K562 (cell line): Measurements from ENCODE around the gene DAPK2. TPM values are rescaled to one million over a fixed set of nuclear protein-coding genes. Genes with fewer than 3 reads are reported as not detected.

ENCODE experiments used
- ATAC-seq: fragments of 200-7000 bp; cut with Tn5 transposase; 3 replicates; pipeline ENCODE4 v1.9.1; 2020; ENCODE audit warnings: moderate library complexity
- BruUV-seq: library from RNA; stranded (reverse); fragments of 400-500 nt; replicated peaks from 2 replicates; lab custom pipeline; 2021; lab: Mats Ljungman, UMichigan
- CTCF ChIA-PET: fragments of 300-600 bp; formaldehyde crosslinking; extraction: SDS; loops from one replicate; lab custom pipeline; 2021; ENCODE audit warnings: low intra/inter-chr PET ratio; lab: Yijun Ruan, JAX
- POLR2A ChIA-PET: fragments of 300-600, 350-650 bp; sonication (Branson Sonifier 250); formaldehyde crosslinking; extraction: SDS; loops from one replicate; lab custom pipeline; 2021; ENCODE audit warnings: antibody characterized with exemption, inconsistent platforms; lab: Yijun Ruan, JAX
- DNase-seq, 4 experiments: peaks; one replicate each; pipeline versions ENCODE4 v3.0.0 to v3.0.0-alpha.2; 2011 to 2018; ENCODE audit warnings: low spot score in 3 of 4, mixed read lengths in 3 of 4; ENCODE audit errors: extremely low read depth in 1 of 4
- FAIRE-seq: peaks from 2 replicates; lab custom pipeline; 2011; peaks lifted over from hg19 to GRCh38; lab: Jason Lieb, UNC
- H2AFZ ChIP-seq: 2 replicates; pipeline ENCODE4 v1.6.0; 2011; ENCODE audit warnings: low read depth, low read length, control low read depth, inconsistent platforms
- H3K27ac ChIP-seq: fragments of 200-600 bp; 3 replicates; pipeline ENCODE4 v1.8.0; 2011; ENCODE audit warnings: low read depth, mild to moderate bottlenecking, control low read depth, inconsistent platforms, low read length, moderate library complexity, mixed read lengths; ENCODE audit errors: extremely low read depth
- H3K27me3 ChIP-seq, 2 experiments: fragments of 300-600 bp in 1 of 2; 2 replicates in 1 of 2; 3 replicates in 1 of 2; pipeline versions ENCODE4 v1.6.0 to v1.8.0; 2011; ENCODE audit warnings: inconsistent platforms in 2 of 2, low read length in 2 of 2, mild to moderate bottlenecking in 1 of 2, mixed read lengths in 1 of 2, moderate library complexity in 1 of 2; ENCODE audit not compliant: control insufficient read depth in 2 of 2, insufficient read depth in 2 of 2
- H3K36me3 ChIP-seq: fragments of 300-600 bp; 3 replicates; pipeline ENCODE4 v1.8.0; 2011; ENCODE audit warnings: mild to moderate bottlenecking, low read length, inconsistent platforms; ENCODE audit not compliant: control insufficient read depth, insufficient read depth
- H3K4me1 ChIP-seq, 2 experiments: fragments of 200-600 bp in 1 of 2; replicated peaks in 1 of 2; 2 replicates in 1 of 2; 3 replicates in 1 of 2; pipeline versions ENCODE4 v1.5.1 to v1.8.0; 2011; ENCODE audit warnings: inconsistent platforms in 2 of 2, low read length in 2 of 2, mild to moderate bottlenecking in 1 of 2, mixed read lengths in 1 of 2, moderate library complexity in 1 of 2; ENCODE audit not compliant: control insufficient read depth in 2 of 2, insufficient read depth in 2 of 2
- H3K4me2 ChIP-seq: 2 replicates; pipeline ENCODE4 v1.6.1; 2011; ENCODE audit warnings: low read length, control low read depth, inconsistent platforms, mixed read lengths; ENCODE audit not compliant: insufficient read depth
- H3K4me3 ChIP-seq: fragments of 200-600 bp; sonication (generic), shearing (Covaris generic); 2 replicates; pipeline ENCODE4 v1.5.1; 2016; ENCODE audit warnings: control low read depth, inconsistent platforms
- H3K79me2 ChIP-seq: fragments of 200-600 bp; 3 replicates; pipeline ENCODE4 v1.8.0; 2011; ENCODE audit warnings: low read length, inconsistent platforms; ENCODE audit not compliant: control insufficient read depth, insufficient read depth
- H3K9ac ChIP-seq, 2 experiments: 2 replicates each; pipeline versions ENCODE4 v1.6.0 to v1.6.1; 2011; ENCODE audit warnings: low read depth in 2 of 2, low read length in 2 of 2, control low read depth in 1 of 2, inconsistent platforms in 1 of 2, mild to moderate bottlenecking in 1 of 2, mixed read lengths in 1 of 2; ENCODE audit not compliant: insufficient read depth in 1 of 2
- H3K9me1 ChIP-seq: one replicate; pipeline ENCODE4 v1.6.0; 2011; ENCODE audit warnings: inconsistent platforms, mild to moderate bottlenecking, low read length, moderate library complexity; ENCODE audit not compliant: control insufficient read depth, insufficient read depth
- H3K9me3 ChIP-seq: replicated peaks from 2 replicates; pipeline ENCODE4 v1.5.1; 2011; ENCODE audit warnings: low read depth, low read length, inconsistent platforms; ENCODE audit not compliant: control insufficient read depth, insufficient read depth
- H4K20me1 ChIP-seq: replicated peaks from 2 replicates; pipeline ENCODE4 v1.6.1; 2011; ENCODE audit warnings: low read length, inconsistent platforms, mixed read lengths; ENCODE audit not compliant: control insufficient read depth, insufficient read depth
- ARID1B ChIP-seq: fragments of 450-650 bp; IDR thresholded peaks from 2 replicates; pipeline ENCODE4 v1.6.1; 2016; ENCODE audit warnings: antibody characterized with exemption, mild to moderate bottlenecking, inconsistent platforms
- C11orf30 ChIP-seq: fragments of 450-650 bp; IDR thresholded peaks from 2 replicates; pipeline ENCODE4 v1.6.1; 2016; ENCODE audit warnings: low read depth, mild to moderate bottlenecking
- ESRRA ChIP-seq: fragments of 450-650 bp; IDR thresholded peaks from 2 replicates; pipeline ENCODE4 v1.6.1; 2014; ENCODE audit warnings: low read depth, mild to moderate bottlenecking, moderate library complexity, borderline replicate concordance
- FOS ChIP-seq: IDR thresholded peaks from 3 replicates; pipeline ENCODE4 v1.6.1; 2011; ENCODE audit not compliant: insufficient read length; ENCODE audit errors: extremely low read depth
- IRF1 ChIP-seq: sonication (generic); formaldehyde crosslinking; IDR thresholded peaks from 2 replicates; pipeline ENCODE4 v1.8.0; 2022; ENCODE audit warnings: missing genetic modification reagents, mild to moderate bottlenecking, borderline replicate concordance
- MBD1 ChIP-seq: fragments of 250-450 bp; sonication (Bioruptor Pico); IDR thresholded peaks from 2 replicates; pipeline ENCODE4 v1.8.0; 2022; ENCODE audit warnings: inconsistent platforms
- MEF2A ChIP-seq: IDR thresholded peaks from 2 replicates; pipeline ENCODE4 v1.6.1; 2011; ENCODE audit warnings: low read depth, mild to moderate bottlenecking, low read length, moderate library complexity; ENCODE audit not compliant: control insufficient read depth
- MEF2D ChIP-seq: conservative IDR thresholded peaks from 2 replicates; pipeline ENCODE4 v1.6.1; 2016; ENCODE audit warnings: low read depth, missing genetic modification characterization, missing compliant biosample characterization
- MITF ChIP-seq: IDR thresholded peaks from 2 replicates; pipeline ENCODE4 v1.6.1; 2014; ENCODE audit warnings: antibody characterized with exemption
- MTA2 ChIP-seq: fragments of 450-650 bp; IDR thresholded peaks from 2 replicates; pipeline ENCODE4 v1.6.1; 2016; ENCODE audit warnings: low read depth
- NFIX ChIP-seq: fragments of 250-450 bp; sonication (Bioruptor Pico); IDR thresholded peaks from 2 replicates; pipeline ENCODE4 v1.4.0; 2020; ENCODE audit warnings: low read depth, mild to moderate bottlenecking, moderate library complexity
- SNIP1 ChIP-seq: fragments of 450-650 bp; IDR thresholded peaks from 2 replicates; pipeline ENCODE4 v1.7.1; 2017; ENCODE audit warnings: low read depth, mild to moderate bottlenecking
- THRB ChIP-seq: fragments of 450-650 bp; formaldehyde crosslinking; conservative IDR thresholded peaks from 2 replicates; pipeline ENCODE4 v1.4.0; 2022; ENCODE audit warnings: mild to moderate bottlenecking, missing genetic modification characterization
- TSC22D4 ChIP-seq: fragments of 450-650 bp; IDR thresholded peaks from 2 replicates; pipeline ENCODE4 v1.6.1; 2016; ENCODE audit warnings: missing genetic modification characterization, missing biosample characterization, control low read depth
- ZFX ChIP-seq: sonication (generic); formaldehyde crosslinking; IDR thresholded peaks from 2 replicates; pipeline ENCODE4 v1.8.0; 2022; ENCODE audit warnings: mild to moderate bottlenecking, missing genetic modification reagents, moderate library complexity
- ZNF143 ChIP-seq: sonication (generic); formaldehyde crosslinking; IDR thresholded peaks from 2 replicates; pipeline ENCODE4 v1.9.0; 2022; ENCODE audit warnings: mild to moderate bottlenecking, missing genetic modification reagents
- ZNF212 ChIP-seq: fragments of 450-650 bp; formaldehyde crosslinking; IDR thresholded peaks from 2 replicates; pipeline ENCODE4 v1.4.0; 2020; ENCODE audit warnings: mild to moderate bottlenecking
- ZNF274 ChIP-seq: IDR thresholded peaks from 2 replicates; pipeline ENCODE4 v1.6.1; 2011; ENCODE audit warnings: low read depth, mild to moderate bottlenecking, low read length, moderate library complexity, borderline replicate concordance
- ZNF584 ChIP-seq: fragments of 200-800 bp; sonication (Bioruptor generic); IDR thresholded peaks from 2 replicates; pipeline ENCODE4 v1.6.1; 2016; ENCODE audit warnings: low read depth, mild to moderate bottlenecking, missing genetic modification characterization, missing compliant biosample characterization
- WGBS: fragments of 100-300 bp; shearing (Covaris generic); methylation state at CpG from one replicate; pipeline ENCODE4 v1.1.6; 2016; ENCODE audit warnings: low coverage, mixed read lengths; ENCODE audit not compliant: insufficient coverage; ENCODE audit errors: missing lambda C conversion rate; 5-methylcytosine and 5-hydroxymethylcytosine counted together
- in situ Hi-C: fragments of 300-500 bp; cut with MboI; formaldehyde crosslinking; loops from 4 replicates; pipeline ENCODE4 v1.15.0; 2018; ENCODE audit warnings: inconsistent platforms, mixed read lengths
- intact Hi-C: fragments of 100-400 bp; cut with micrococcal nuclease; formaldehyde crosslinking; loops from 2 replicates; pipeline ENCODE4 v1.14.2; 2022
- polyA plus RNA-seq, 8 experiments: library from polyadenylated mRNA; depleted of rRNA in 4 of 8; stranded (reverse) in 5 of 8; unstranded in 3 of 8; fragments of >200 nt; fragmentation: Nextera tagmentation in 2 of 8; fragmentation: Illumina TruSeq in 1 of 8; extraction: Ambion mirVana in 2 of 8; extraction: Trizol in 1 of 8; gene quantifications; 2 replicates each; pipeline versions ENCODE4 v1.2.1 to v1.2.3, GENCODE V29; 2011 to 2014; ENCODE audit warnings: inconsistent platforms in 1 of 8, missing spikeins in 1 of 8
- total RNA-seq, 7 experiments: library from RNA; depleted of rRNA in 6 of 7; stranded (reverse); fragments of >200 nt in 6 of 7; fragmentation: Illumina TruSeq in 2 of 7; extraction: Trizol in 2 of 7; gene quantifications; 2 replicates each; pipeline versions ENCODE4 v1.2.1 to v1.2.3, GENCODE V29; 2011 to 2021; ENCODE audit warnings: low replicate concordance in 1 of 7

DAPK2 gene
- total and polyA plus RNA-seq, 9 of the 15 experiments (the other 6 are each of a cell fraction or from before 2014, with no cell fraction given) = 0.14 to 5.2 (median 2.2) TPM

- CTCF ChIA-PET = no interaction called here
- no peak for FAIRE-seq
- WGBS = 16% methylated on average over 3 of the region's 3 CpGs
Measured at GRCh38 chr15:64017591-64018163, 28.6 kb downstream of the DAPK2 start.

More at GRCh38 chr15:64017591-64018163, 28.6 kb downstream of the DAPK2 start:
- POLR2A ChIA-PET = interaction anchor here (0.5 kb wide), 1 partner anchor 28 kb away, joined by 3 read pairs; no protein-coding TSS in a partner anchor
- no peaks in the 10 kb centered on the region for H3K9me1 ChIP-seq
- H3K27ac ChIP-seq = no peak overlapping the region
- H4K20me1 ChIP-seq = no peaks in the 10 kb centered on the region
- H3K4me2 ChIP-seq = no peak overlapping the region
- ATAC-seq = no peak
- in situ Hi-C loops (no loop called here), intact Hi-C loops (no loop called here)
- no peaks in the 10 kb centered on the region for H3K27me3 ChIP-seq
- peaks cover 4 to 12% of the 10 kb centered on the region in 2 experiments; a peak in 4 of 5 replicates for H3K4me1 ChIP-seq
- no peak for DNase-seq
- no peaks in the 10 kb centered on the region; the same call in 2 of the 3 replicates for H3K36me3 ChIP-seq
- TF ChIP-seq MBD1 (no peak), MEF2A (no peak), ESRRA (no peak), THRB (CRISPR knock-in tag) (no peak), TSC22D4 (tag) (no peak), ARID1B (no peak), ZNF274 (no peak), C11orf30 (no peak), SNIP1 (no peak), ZNF143 (CRISPR knock-in tag) (no peak), ZNF212 (CRISPR knock-in tag) (no peak), NFIX (no peak), MITF (no peak), IRF1 (no peak), ZNF584 (CRISPR knock-in tag) (no peak), MTA2 (no peak), FOS (no peak), ZFX (CRISPR knock-in tag) (no peak), MEF2D (no peak)
- no peak overlapping the region for H2AFZ ChIP-seq
- no peak overlapping the region for H3K4me3 ChIP-seq
- BruUV-seq = no TSS peak
- H3K9ac ChIP-seq = no peak overlapping the region
- no peaks in the 10 kb centered on the region for H3K9me3 ChIP-seq
- no peaks in the 10 kb centered on the region for H3K79me2 ChIP-seq
